Mesenchymal stem cell (in vitro differentiated cells and primary cell): ENCODE data around the gene MOB2.
A peak's percentile ranks its signal among the peaks of the same experiment; 100 is the strongest.

ENCODE experiments used
- DNase-seq: peaks from one replicate; pipeline ENCODE4 v3.0.0-alpha.2; 2013
- H2AFZ ChIP-seq: one replicate; pipeline ENCODE4 v1.6.1; 2013; ENCODE audit warnings: low read depth, mild to moderate bottlenecking, control low read depth, inconsistent platforms, low read length, moderate library complexity
- H2AK5ac ChIP-seq: 2 replicates; pipeline ENCODE4 v1.6.1; 2013; ENCODE audit warnings: low read length, moderate library complexity, mild to moderate bottlenecking, inconsistent platforms; ENCODE audit not compliant: severe bottlenecking
- H2BK120ac ChIP-seq: one replicate; pipeline ENCODE4 v1.6.1; 2013; ENCODE audit warnings: low read depth, mild to moderate bottlenecking, inconsistent platforms, low read length, moderate library complexity
- H2BK12ac ChIP-seq, 2 experiments: one replicate each; pipeline ENCODE4 v1.6.1; 2013; ENCODE audit warnings: inconsistent platforms in 2 of 2, low read length in 2 of 2, mild to moderate bottlenecking in 2 of 2, moderate library complexity in 2 of 2, control low read depth in 1 of 2
- H2BK15ac ChIP-seq: one replicate; pipeline ENCODE4 v1.6.1; 2013; ENCODE audit warnings: mild to moderate bottlenecking, low read depth, inconsistent platforms; ENCODE audit not compliant: poor library complexity, severe bottlenecking
- H2BK5ac ChIP-seq: 2 replicates; pipeline ENCODE4 v1.6.1; 2013; ENCODE audit warnings: low read depth, mild to moderate bottlenecking, low read length, control low read depth, inconsistent platforms; ENCODE audit not compliant: poor library complexity, severe bottlenecking
- H3K14ac ChIP-seq, 2 experiments: one replicate each; pipeline ENCODE4 v1.6.1; 2013; ENCODE audit warnings: inconsistent platforms in 2 of 2, low read length in 2 of 2, control low read depth in 1 of 2, mild to moderate bottlenecking in 1 of 2, moderate library complexity in 1 of 2
- H3K18ac ChIP-seq, 2 experiments: one replicate each; pipeline ENCODE4 v1.6.1; 2013; ENCODE audit warnings: inconsistent platforms in 2 of 2, low read length in 2 of 2, control low read depth in 1 of 2, low read depth in 1 of 2, mild to moderate bottlenecking in 1 of 2
- H3K23ac ChIP-seq, 2 experiments: one replicate each; pipeline ENCODE4 v1.6.1; 2013; ENCODE audit warnings: inconsistent platforms in 2 of 2, low read length in 2 of 2, mild to moderate bottlenecking in 2 of 2, moderate library complexity in 2 of 2, control low read depth in 1 of 2
- H3K27ac ChIP-seq: 2 replicates; pipeline ENCODE4 v1.5.1; 2013; ENCODE audit warnings: mild to moderate bottlenecking, moderate library complexity, low read length, control low read depth, inconsistent platforms; ENCODE audit not compliant: poor library complexity, severe bottlenecking
- H3K27me3 ChIP-seq, 2 experiments: 2 replicates each; pipeline versions ENCODE4 v1.6.1 to v1.7.0; 2013; ENCODE audit warnings: low read length in 2 of 2, mild to moderate bottlenecking in 2 of 2, moderate library complexity in 2 of 2, control low read depth in 1 of 2, inconsistent platforms in 1 of 2; ENCODE audit not compliant: control insufficient read depth in 1 of 2, insufficient read depth in 1 of 2
- H3K36me3 ChIP-seq, 2 experiments: 2 replicates each; pipeline versions ENCODE4 v1.6.1 to v1.7.0; 2013; ENCODE audit warnings: low read length in 2 of 2, control low read depth in 1 of 2, inconsistent platforms in 1 of 2, low read depth in 1 of 2, mild to moderate bottlenecking in 1 of 2; ENCODE audit not compliant: insufficient read depth in 2 of 2, control insufficient read depth in 1 of 2
- H3K4ac ChIP-seq, 2 experiments: one replicate each; pipeline ENCODE4 v1.6.1; 2013; ENCODE audit warnings: inconsistent platforms in 2 of 2, low read length in 2 of 2, mild to moderate bottlenecking in 2 of 2, moderate library complexity in 2 of 2, control low read depth in 1 of 2, low read depth in 1 of 2
- H3K4me1 ChIP-seq: 2 replicates; pipeline ENCODE4 v1.6.1; 2013; ENCODE audit warnings: low read depth, low read length, control low read depth; ENCODE audit not compliant: control insufficient read depth, insufficient read depth
- H3K4me2 ChIP-seq: 2 replicates; pipeline ENCODE4 v1.6.1; 2013; ENCODE audit warnings: low read length, mild to moderate bottlenecking, inconsistent platforms; ENCODE audit not compliant: poor library complexity, severe bottlenecking
- H3K4me3 ChIP-seq, 2 experiments: 2 replicates each; pipeline versions ENCODE4 v1.5.1 to v1.7.0; 2013; ENCODE audit warnings: low read length in 2 of 2, mild to moderate bottlenecking in 2 of 2, control low read depth in 1 of 2, low read depth in 1 of 2; ENCODE audit not compliant: insufficient read depth in 1 of 2
- H3K79me1 ChIP-seq: replicated peaks from 2 replicates; pipeline ENCODE4 v1.6.1; 2013; ENCODE audit warnings: mild to moderate bottlenecking, control low read depth, low read length, inconsistent platforms; ENCODE audit not compliant: poor library complexity, severe bottlenecking
- H3K9ac ChIP-seq: 2 replicates; pipeline ENCODE4 v1.7.0; 2013; ENCODE audit warnings: mild to moderate bottlenecking, low read length, moderate library complexity
- H3K9me3 ChIP-seq: 2 replicates; pipeline ENCODE4 v1.7.0; 2013; ENCODE audit warnings: mild to moderate bottlenecking, low read length; ENCODE audit not compliant: control insufficient read depth
- H4K8ac ChIP-seq: one replicate; pipeline ENCODE4 v1.6.1; 2013; ENCODE audit warnings: inconsistent platforms, mild to moderate bottlenecking, low read length, moderate library complexity
- H4K91ac ChIP-seq: one replicate; pipeline ENCODE4 v1.6.1; 2013; ENCODE audit warnings: mild to moderate bottlenecking, low read length, inconsistent platforms
- WGBS: methylation state at CpG from one replicate; pipeline ENCODE4 v1.1.7; 2013; ENCODE audit warnings: mixed read lengths; 5-methylcytosine and 5-hydroxymethylcytosine counted together

Gene MOB2

DNA sequence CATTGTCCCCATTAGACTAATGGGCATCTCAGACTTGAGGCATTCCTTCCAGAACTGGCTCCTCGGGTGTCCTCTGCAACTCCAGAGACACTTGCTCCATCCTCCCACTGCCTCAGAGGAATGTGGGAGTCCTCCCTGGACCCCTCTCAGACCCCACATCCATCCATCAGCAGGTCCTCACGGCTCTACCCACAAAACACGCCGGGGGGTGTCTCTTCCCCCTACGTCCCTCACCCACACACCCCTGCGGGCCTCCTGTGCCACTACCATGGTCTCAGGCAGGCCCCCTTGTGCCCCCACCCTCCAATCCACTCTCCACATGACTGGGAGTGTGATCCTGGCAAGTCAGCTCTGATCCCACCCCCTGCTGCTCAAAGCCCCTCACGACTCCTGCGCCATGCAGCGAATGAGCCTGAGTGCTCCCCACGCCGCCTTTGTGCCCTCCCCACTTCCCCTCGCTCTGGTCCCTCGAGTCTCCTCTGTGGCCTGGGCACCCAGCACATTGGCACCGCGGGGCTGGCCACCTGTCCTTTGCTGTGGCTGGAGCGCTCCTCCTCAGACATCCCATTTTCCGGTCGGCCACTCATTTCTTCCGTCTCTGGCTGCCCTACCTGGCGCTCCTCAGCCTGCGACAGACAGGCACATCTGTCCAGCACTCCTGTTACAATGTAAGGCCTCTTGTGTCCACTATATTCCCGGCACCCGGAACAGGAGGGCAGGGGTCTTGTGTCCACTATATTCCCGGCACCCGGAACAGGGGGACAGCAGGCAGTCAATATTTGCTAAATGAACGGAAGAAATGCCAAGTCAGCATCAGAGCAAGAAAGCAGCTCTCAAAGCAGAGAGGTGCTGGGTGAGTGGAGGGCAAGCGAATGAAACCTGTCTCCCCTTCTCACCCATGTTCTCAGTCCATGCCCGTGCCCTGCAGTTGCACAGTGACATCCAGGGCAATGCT, 14.2 kb upstream of the MOB2 start:
- WGBS: 96% methylated on average over 28 of the region's 28 CpGs
- no peak overlapping the region for H3K18ac ChIP-seq
- no peak overlapping the region for H3K4ac ChIP-seq
- peaks cover 11 to 45% of the 10 kb centered on the region in 2 experiments for H3K36me3 ChIP-seq
- no peak overlapping the region for H3K4me2 ChIP-seq
- H3K79me1 ChIP-seq: peaks cover 70% of the 10 kb centered on the region
- no peak overlapping the region for H2BK12ac ChIP-seq
- no peak for DNase-seq
- no peak overlapping the region for H2AK5ac ChIP-seq
- H2AFZ ChIP-seq: no peak overlapping the region
- H2BK120ac ChIP-seq: no peak overlapping the region
- H3K4me1 ChIP-seq: no peaks in the 10 kb centered on the region
- H3K14ac ChIP-seq: no peak overlapping the region
- no peak overlapping the region for H3K9ac ChIP-seq
- H4K91ac ChIP-seq: peak overlapping the region; percentile 25
- no peaks in the 10 kb centered on the region for H3K27me3 ChIP-seq
- no peak overlapping the region for H3K23ac ChIP-seq
- no peaks in the 10 kb centered on the region for H3K9me3 ChIP-seq
- H3K4me3 ChIP-seq: no peak overlapping the region
- no peak overlapping the region for H3K27ac ChIP-seq
- H2BK15ac ChIP-seq: no peak overlapping the region
- no peak overlapping the region for H4K8ac ChIP-seq
- no peak overlapping the region for H2BK5ac ChIP-seq

- no peak overlapping the region for H2AK5ac ChIP-seq
- peaks cover 11 to 45% of the 10 kb centered on the region in 2 experiments for H3K36me3 ChIP-seq
- no peaks in the 10 kb centered on the region for H3K4me1 ChIP-seq
- WGBS: 99% methylated on average over 14 of the region's 14 CpGs
- no peak overlapping the region for H3K23ac ChIP-seq
- H2AFZ ChIP-seq: no peak overlapping the region
- no peak overlapping the region for H3K14ac ChIP-seq
- no peak overlapping the region for H2BK120ac ChIP-seq
- no peak overlapping the region for H3K9ac ChIP-seq
- H4K8ac ChIP-seq: no peak overlapping the region
- H3K4me2 ChIP-seq: no peak overlapping the region
- DNase-seq: no peak
- H3K79me1 ChIP-seq: peaks cover 65% of the 10 kb centered on the region
- H3K4me3 ChIP-seq: no peak overlapping the region
- H2BK15ac ChIP-seq: no peak overlapping the region
- H3K4ac ChIP-seq: no peak overlapping the region
- H3K27me3 ChIP-seq: no peaks in the 10 kb centered on the region
- H4K91ac ChIP-seq: no peak overlapping the region
- no peak overlapping the region for H2BK5ac ChIP-seq
- no peaks in the 10 kb centered on the region for H3K9me3 ChIP-seq
- H2BK12ac ChIP-seq: no peak overlapping the region
- no peak overlapping the region for H3K27ac ChIP-seq
- no peak overlapping the region for H3K18ac ChIP-seq
These were observed 13.3 kb upstream of the MOB2 start for GRCh38 chr11:1499899-1500298.

GRCh38 chr11:1499261-1499890, 12.8 kb upstream of the MOB2 start:
- Histone ChIP-seq H2BK12ac (no peak overlapping the region), H2BK120ac (no peak overlapping the region), H3K14ac (peak overlapping the region in 1 of 2 experiments; percentile 35), H2BK5ac (no peak overlapping the region), H4K8ac (no peak overlapping the region), H3K4ac (no peak overlapping the region), H3K4me2 (no peak overlapping the region), H3K23ac (no peak overlapping the region), H3K27me3 (no peaks in the 10 kb centered on the region), H2AFZ (no peak overlapping the region), H3K9ac (no peak overlapping the region), H4K91ac (peak overlapping the region; percentile 81), H3K4me1 (no peaks in the 10 kb centered on the region), H3K4me3 (no peak overlapping the region), H3K79me1 (peaks cover 67% of the 10 kb centered on the region), H3K9me3 (no peaks in the 10 kb centered on the region), H3K36me3 (peaks cover 11 to 41% of the 10 kb centered on the region in 2 experiments), H3K18ac (no peak overlapping the region), H3K27ac (no peak overlapping the region), H2AK5ac (no peak overlapping the region), H2BK15ac (no peak overlapping the region)
- DNase-seq: no peak
- 89% methylated on average over 28 of the region's 28 CpGs for WGBS

- Histone ChIP-seq H4K91ac (no peak overlapping the region), H3K4me1 (no peaks in the 10 kb centered on the region), H3K27me3 (no peaks in the 10 kb centered on the region), H3K36me3 (peaks cover 11 to 34% of the 10 kb centered on the region in 2 experiments), H3K79me1 (peaks cover 60% of the 10 kb centered on the region), H3K4me2 (no peak overlapping the region), H3K23ac (no peak overlapping the region), H3K9ac (no peak overlapping the region), H3K9me3 (no peaks in the 10 kb centered on the region), H4K8ac (no peak overlapping the region), H3K4me3 (no peak overlapping the region), H3K27ac (no peak overlapping the region), H2AFZ (no peak overlapping the region), H2BK5ac (no peak overlapping the region), H3K4ac (no peak overlapping the region), H2BK120ac (no peak overlapping the region), H2AK5ac (no peak overlapping the region), H3K14ac (no peak overlapping the region), H2BK15ac (no peak overlapping the region), H3K18ac (no peak overlapping the region), H2BK12ac (no peak overlapping the region)
- DNase-seq: no peak
- 97% methylated on average over 13 of the region's 13 CpGs for WGBS
These were observed 11.7 kb upstream of the MOB2 start for GRCh38 chr11:1498262-1498661.
